ENCODE results near the gene ATF7. TPM values are rescaled to one million over a fixed set of nuclear protein-coding genes. Genes with fewer than 3 reads are reported as not detected.

ATF7 gene
- total and polyA plus RNA-seq, 8 donors = 11.6 to 31.5 (median 17.7) TPM

GRCh38 chr12:53593707-53594106 lies 32.5 kb downstream of the ATF7 start:
- no peak overlapping the region for H3K27ac ChIP-seq
- TF ChIP-seq CTCF (IDR thresholded peaks at IDR 0.05) = no peak
- DNase-seq = no peak
- H3K4me3 ChIP-seq = no peak overlapping the region
- no peaks in the 10 kb centered on the region for H3K36me3 ChIP-seq
- no peak for FAIRE-seq
- 88 to 91% methylated on average over 6 of the region's 6 CpGs for WGBS, 2 donors
- no peaks in the 10 kb centered on the region for H3K27me3 ChIP-seq
- H3K4me1 ChIP-seq = peaks cover 0 to 12% (median 5%) of the 10 kb centered on the region in 3 donors
- intact Hi-C loops (cut with DNase I) = no loop called here
- no peaks in the 10 kb centered on the region for H3K9me3 ChIP-seq
- no peak for ATAC-seq

GRCh38 chr12:53593031-53593430 lies 33.2 kb downstream of the ATF7 start:
- intact Hi-C loops (cut with DNase I) = no loop called here

GRCh38 chr12:53592426-53592825 lies 33.8 kb downstream of the ATF7 start:
- no peak for ATAC-seq
- peaks cover 0 to 12% (median 5%) of the 10 kb centered on the region in 3 donors for H3K4me1 ChIP-seq
- 79 to 87% methylated on average over 1 of the region's 1 CpG for WGBS, 2 donors

More at GRCh38 chr12:53593031-53593430, 33.2 kb downstream of the ATF7 start:
- FAIRE-seq = no peak
- TF ChIP-seq CTCF (IDR thresholded peaks at IDR 0.05) = no peak
- peaks cover 0 to 12% (median 5%) of the 10 kb centered on the region in 3 donors for H3K4me1 ChIP-seq
- H3K27me3 ChIP-seq = no peaks in the 10 kb centered on the region
- no peak overlapping the region for H3K27ac ChIP-seq
- no peaks in the 10 kb centered on the region for H3K36me3 ChIP-seq
- H3K9me3 ChIP-seq = no peaks in the 10 kb centered on the region
- no peak overlapping the region for H3K4me3 ChIP-seq
- 81 to 88% methylated on average over 1 of the region's 1 CpG for WGBS, 2 donors
- ATAC-seq = no peak
- no peak for DNase-seq

GRCh38 chr12:53591301-53592206 lies 34.6 kb downstream of the ATF7 start:
- Histone ChIP-seq H3K36me3 (no peaks in the 10 kb centered on the region), H3K4me1 (peaks cover 0 to 12% (median 5%) of the 10 kb centered on the region in 3 donors), H3K27ac (peak overlapping the region in 1 of 4 donors; percentile 35), H3K27me3 (no peaks in the 10 kb centered on the region), H3K4me3 (no peak overlapping the region), H3K9me3 (no peaks in the 10 kb centered on the region)
- intact Hi-C loops (cut with DNase I) = no loop called here
- DNase-seq = no peak
- FAIRE-seq = no peak
- no peak for TF ChIP-seq CTCF (IDR thresholded peaks at IDR 0.05)
- ATAC-seq = peak in 3 of 4 donors; percentile 31 to 70 (median 48)
- WGBS, 2 donors = 45 to 49% methylated on average over 6 of the region's 6 CpGs

More at GRCh38 chr12:53592426-53592825, 33.8 kb downstream of the ATF7 start:
- no peaks in the 10 kb centered on the region for H3K9me3 ChIP-seq
- no peak overlapping the region for H3K27ac ChIP-seq
- no peak overlapping the region for H3K4me3 ChIP-seq
- no peaks in the 10 kb centered on the region for H3K27me3 ChIP-seq
- intact Hi-C loops (cut with DNase I) = no loop called here
- no peak for TF ChIP-seq CTCF (IDR thresholded peaks at IDR 0.05)
- H3K36me3 ChIP-seq = no peaks in the 10 kb centered on the region
- DNase-seq (no peak), FAIRE-seq (no peak)

GRCh38 chr12:53590652-53591051 lies 35.5 kb downstream of the ATF7 start:
- TF ChIP-seq CTCF (IDR thresholded peaks at IDR 0.05) = no peak
- no peak overlapping the region for H3K4me3 ChIP-seq
- H3K36me3 ChIP-seq = no peaks in the 10 kb centered on the region
- no peaks in the 10 kb centered on the region for H3K9me3 ChIP-seq
- ATAC-seq (no peak), DNase-seq (no peak), FAIRE-seq (no peak)
- no peaks in the 10 kb centered on the region for H3K27me3 ChIP-seq
- intact Hi-C loops (cut with DNase I) = no loop called here
- WGBS, 2 donors = 90 to 91% methylated on average over 3 of the region's 3 CpGs
- no peak overlapping the region for H3K27ac ChIP-seq
- H3K4me1 ChIP-seq = peaks cover 0 to 12% (median 5%) of the 10 kb centered on the region in 3 donors

Measured in pancreas (tissue), 10 donors.